Ovary (tissue), 3 donors: Measurements from ENCODE around the gene RFX4.

Experiments used
- CTCF ChIP-seq, 3 donors: fragments of 450-650 bp in 2 of 3; fragments of 200-600 bp in 1 of 3; IDR thresholded peaks; one replicate each; pipeline versions ENCODE4 v1.5.1 to v1.8.0; 2016 to 2022; ENCODE audit warnings: antibody characterized with exemption in 3 of 3, mild to moderate bottlenecking in 1 of 3
- EP300 ChIP-seq: sonication (generic); formaldehyde crosslinking; IDR thresholded peaks from one replicate; pipeline ENCODE4 v1.6.1; 2017; ENCODE audit warnings: antibody characterized with exemption
- POLR2A ChIP-seq: fragments of 450-650 bp; IDR thresholded peaks from one replicate; pipeline ENCODE4 v1.6.1; 2017; ENCODE audit warnings: antibody characterized with exemption, mild to moderate bottlenecking, moderate library complexity
- donor health status: DM: no; HTN: no; CAD: no.

- TF ChIP-seq POLR2A = no peak
- TF ChIP-seq CTCF (IDR thresholded peaks at IDR 0.05) = no peak
- TF ChIP-seq EP300 = no peak
These were observed 170.7 kb downstream of the RFX4 start for GRCh38 chr12:106753526-106753925.
